ENCODE results near the gene ARL11.
"Not testable (repeated sequence)": the region's sequence is repeated elsewhere in the genome, so short reads cannot be mapped to it uniquely, and the experiment has no call there.

ARL11 gene

GRCh38 chr13:49627831-49628652 is at the start of gene ARL11:
TSS of gene ARL11 (plus strand) at chr13:49628507. CDS start at chr13:49630448, 1,941 bp downstream.
- no peak for DNase-seq

DNA sequence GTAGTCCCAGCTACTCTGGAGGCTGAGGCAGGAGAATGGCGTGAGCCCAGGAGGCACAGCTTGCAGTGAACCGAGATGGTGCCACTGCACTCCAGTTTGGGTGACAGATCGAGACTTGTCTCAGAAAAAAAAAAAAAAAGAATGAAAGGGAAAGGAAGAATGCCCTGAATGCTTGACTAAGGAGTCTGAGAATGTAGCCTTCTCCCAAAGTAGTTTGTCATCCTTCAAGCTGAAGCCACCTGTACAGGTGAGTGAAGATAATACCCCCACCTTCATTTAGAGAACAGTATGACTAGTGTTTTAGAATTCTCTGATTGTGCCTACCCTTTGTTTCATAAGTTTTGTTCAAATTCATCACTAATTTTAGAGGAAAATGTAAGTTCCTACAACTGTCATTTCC is 48.8 kb upstream of the ARL11 start:
- DNase-seq = no peak

- DNase-seq = peak; percentile 83
Observed at GRCh38 chr13:49580980-49581680, 47.2 kb upstream of the ARL11 start.

DNA sequence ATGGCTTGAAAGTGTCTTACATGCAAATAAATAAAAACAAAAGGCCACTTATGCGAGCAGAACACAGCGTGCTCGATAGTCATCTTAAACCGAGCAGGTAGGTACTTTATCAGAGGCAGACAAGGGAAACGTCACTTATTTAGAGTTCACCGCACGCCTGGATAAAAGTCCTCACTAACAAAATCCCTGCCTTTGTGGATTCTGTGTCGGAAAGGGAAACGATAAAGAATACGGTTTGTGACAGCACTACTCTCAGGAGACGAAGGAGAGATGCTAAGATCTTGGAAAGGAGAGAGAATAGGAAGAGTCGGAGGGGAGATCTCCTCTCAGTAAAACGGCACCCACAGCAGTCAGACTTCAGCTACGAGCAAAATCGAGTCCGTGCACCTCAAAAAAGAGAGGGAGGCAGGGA is 43.5 kb upstream of the ARL11 start:
- DNase-seq = peak; percentile 89

DNA sequence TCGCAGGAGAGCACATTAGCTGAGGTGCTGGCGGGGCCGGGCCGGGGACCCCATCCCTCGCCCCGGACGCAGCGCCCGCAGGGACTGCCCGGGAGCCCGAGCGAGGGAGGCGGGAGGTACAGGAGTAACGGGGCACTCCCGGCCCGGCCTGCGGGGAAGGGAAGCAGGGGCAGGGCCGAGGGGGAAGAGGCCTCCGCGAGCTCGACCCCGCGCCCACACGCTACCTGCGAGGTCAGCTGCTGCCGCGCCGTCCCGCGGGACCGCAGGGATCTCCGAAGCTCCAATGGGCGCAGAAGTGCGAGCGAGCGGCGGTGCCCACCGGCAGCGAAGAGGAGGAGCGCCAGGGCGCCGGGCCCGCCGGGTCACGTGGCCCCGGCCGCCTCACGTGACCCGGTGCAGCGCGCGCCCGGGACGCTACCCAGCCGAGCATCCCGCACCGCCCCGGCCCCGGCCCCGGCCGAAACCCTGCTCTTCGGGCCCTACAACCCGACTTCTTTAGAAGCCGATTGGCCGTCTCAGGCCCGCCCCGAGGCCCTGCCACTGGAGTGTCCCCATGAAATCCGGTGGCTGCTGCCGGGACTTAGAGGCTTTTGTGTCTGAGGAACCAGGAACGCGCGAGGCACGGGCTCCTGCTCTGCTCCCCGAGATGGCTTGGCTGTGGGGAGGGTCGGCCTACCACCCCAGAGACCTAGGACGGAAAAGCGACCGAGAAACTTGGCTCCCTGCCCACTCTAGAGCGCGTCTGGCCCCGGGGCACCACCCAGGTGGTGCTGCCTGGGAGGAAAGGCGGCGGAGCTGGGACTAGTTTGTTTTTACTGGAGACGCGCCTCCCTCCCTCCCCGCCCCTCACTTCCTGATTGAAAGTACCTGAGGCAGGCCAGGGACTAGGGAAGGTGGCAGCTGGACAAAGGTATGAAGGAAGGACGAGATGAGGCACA is 42.8 kb upstream of the ARL11 start, which contains the start of gene RCBTB1:
Gene RCBTB1, minus strand, starts transcription at position 339 of the 938 bp plus-strand sequence. CDS start 18,279 bp downstream, outside the sequence.
- DNase-seq = peak; percentile 83

DNA sequence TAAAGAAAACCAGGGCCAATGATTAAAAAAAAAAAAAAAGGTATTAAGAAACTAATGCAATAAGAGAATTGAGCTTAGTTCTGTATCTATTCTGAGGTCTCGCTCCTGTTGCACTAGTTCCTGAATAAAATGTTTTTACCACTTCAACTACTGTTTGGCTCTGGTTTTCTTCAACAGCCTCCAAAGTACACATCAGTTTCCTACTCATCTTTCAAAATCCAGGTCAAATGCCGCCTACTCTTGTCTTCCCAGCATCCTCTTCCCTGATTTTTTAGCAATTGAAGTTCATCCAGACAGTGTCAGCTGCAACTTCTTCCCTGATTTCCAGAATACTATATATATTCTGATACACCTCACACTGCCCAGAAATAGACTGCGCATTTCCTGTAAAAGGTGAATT is 41.6 kb upstream of the ARL11 start:
- no peak for DNase-seq

DNA sequence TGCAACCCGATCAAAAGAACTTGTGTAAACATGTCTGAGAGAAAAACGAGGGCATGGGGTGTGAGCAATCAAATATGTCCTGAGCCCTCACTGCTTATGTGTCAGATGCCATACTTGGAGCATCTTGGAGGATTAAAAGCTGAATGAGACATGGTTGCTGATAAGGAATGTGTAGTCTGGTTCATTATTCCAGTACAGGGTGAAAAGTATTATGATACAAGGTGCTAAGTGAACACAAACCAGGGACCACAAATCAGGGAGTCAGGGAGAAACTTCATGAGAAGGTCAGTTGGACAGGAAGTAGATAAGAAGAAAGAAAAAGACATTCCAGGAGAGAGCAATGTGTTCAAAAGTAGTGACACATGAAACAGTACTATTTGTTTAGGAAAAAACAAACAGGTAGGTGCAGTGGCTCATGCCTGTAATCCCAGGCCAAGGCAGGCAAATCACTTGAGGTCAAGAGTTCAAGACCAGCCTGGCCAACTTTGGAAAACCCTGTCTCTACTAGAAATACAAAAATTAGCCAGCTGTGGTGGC is 40.9 kb upstream of the ARL11 start:
- DNase-seq = no peak

GRCh38 chr13:49590714-49591113 is 37.6 kb upstream of the ARL11 start:
- DNase-seq = not testable (repeated sequence)

DNA sequence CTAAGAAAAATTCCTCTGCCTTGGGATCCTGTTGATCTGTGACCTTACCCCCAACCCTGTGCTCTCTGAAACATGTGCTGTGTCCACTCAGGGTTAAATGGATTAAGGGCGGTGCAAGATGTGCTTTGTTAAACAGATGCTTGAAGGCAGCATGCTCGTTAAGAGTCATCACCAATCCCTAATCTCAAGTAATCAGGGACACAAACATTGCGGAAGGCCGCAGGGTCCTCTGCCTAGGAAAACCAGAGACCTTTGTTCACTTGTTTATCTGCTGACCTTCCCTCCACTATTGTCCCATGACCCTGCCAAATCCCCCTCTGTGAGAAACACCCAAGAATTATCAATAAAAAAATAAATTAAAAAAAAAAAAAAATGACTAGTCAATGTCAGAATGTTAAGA is 34.4 kb upstream of the ARL11 start:
- DNase-seq = not testable (repeated sequence)

GRCh38 chr13:49594576-49594975 is 33.7 kb upstream of the ARL11 start:
- no peak for DNase-seq

GRCh38 chr13:49596221-49596620 is 32.1 kb upstream of the ARL11 start:
- DNase-seq = no peak

- DNase-seq = no peak
Observed at GRCh38 chr13:49597043-49597641, 31.2 kb upstream of the ARL11 start.

DNA sequence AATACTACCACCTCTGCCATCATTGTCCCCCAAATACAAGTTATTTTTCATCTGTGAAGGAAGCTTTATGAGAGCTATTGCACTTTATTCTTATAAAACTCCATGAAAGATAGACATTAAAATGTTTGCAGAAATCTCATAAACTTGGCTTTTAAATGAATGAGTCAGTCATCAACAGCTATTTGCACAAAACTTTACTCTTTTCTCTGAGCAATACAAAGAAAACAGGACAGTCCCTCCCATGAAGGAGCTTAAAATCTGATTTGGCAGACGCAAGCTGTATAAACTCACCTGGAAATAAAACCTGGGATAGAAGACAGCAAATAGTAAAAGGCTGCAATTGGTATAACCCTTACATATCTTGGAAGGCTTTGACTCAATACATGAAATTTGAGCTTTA is 26.3 kb upstream of the ARL11 start:
- DNase-seq = no peak

GRCh38 chr13:49602615-49603014 is 25.7 kb upstream of the ARL11 start:
- not testable (repeated sequence) for DNase-seq

DNA sequence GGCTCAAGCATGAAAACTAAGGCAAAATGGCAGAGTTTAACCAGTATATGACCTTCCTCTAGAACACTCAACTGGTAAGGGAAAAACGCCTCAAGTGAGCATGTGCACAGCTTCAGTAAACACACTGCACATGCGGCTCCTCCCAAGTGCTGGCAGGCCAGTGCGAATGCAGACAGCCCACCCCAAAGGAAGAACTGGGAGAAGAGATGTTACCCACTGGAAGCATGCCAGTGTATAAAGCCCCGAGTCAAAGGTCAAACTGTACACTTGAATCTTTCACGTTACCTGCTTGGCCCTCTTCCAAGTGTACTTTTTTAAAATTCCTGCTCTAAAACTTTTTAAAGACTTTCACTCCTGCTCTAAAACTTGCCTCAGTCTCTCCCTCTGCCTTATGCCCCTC is 23.7 kb upstream of the ARL11 start:
- DNase-seq = no peak

DNA sequence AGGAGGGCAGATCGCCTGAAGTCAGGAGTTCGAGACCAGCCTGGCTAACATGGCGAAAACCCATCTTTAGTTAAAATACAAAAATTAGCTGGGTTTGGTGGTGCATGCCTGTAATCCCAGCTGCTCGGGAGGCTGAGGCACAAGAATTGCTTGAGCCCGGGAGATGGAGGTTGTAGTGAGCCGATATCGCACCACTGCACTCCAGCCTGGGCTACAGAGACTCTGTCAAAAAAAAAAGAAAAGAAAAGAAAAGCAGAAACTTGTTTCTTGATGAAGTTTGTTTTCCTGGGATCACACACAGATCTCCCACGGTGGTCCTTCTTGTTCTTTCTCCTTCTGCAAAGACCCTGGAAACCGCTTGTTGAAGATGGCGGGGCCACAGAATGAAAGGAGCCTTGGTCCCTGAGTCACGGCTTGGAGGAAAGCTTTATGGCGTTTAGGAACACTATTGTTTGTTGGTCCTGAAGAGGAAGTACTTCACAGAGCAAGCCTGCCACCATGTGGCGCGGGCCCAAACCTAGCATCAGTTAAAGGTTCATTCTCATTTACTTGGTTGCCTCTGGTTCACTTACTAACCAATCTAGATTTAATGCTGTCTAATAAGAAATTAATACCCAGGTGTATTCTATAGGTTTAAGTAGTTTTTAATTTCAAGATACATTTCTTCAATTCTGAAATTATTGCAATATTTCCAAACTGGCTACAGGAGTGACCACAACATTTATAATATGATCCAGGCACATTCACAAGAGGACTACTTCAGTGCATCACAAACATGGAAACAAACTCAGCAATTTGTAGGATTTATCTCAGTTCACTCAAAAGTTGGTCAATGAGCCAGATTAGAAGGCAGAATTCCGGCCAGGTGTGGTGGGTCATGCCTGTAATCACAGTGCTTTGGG is 21.3 kb upstream of the ARL11 start:
- DNase-seq = peak; percentile 86

DNA sequence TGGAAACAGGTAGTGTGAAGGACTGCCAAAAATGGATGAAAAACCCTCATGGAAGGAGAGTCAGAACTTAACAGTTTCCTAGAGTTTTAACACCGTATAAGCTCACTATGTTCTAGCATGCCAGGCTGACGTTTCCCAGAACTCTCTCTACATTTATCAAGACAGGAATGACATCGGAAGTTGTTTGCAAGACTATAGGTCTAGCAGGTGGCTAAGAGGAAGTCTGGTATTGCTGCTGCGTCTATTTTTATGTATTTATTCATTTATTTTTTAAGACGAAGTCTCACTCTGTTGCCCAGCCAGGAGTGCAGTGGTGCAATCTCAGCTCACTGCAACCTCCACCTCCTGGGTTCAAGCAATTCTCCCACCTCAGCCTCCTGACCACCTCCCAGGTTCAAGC is 20.5 kb upstream of the ARL11 start:
- no peak for DNase-seq

GRCh38 chr13:49608651-49609331 is 19.5 kb upstream of the ARL11 start:
- DNase-seq = no peak

DNA sequence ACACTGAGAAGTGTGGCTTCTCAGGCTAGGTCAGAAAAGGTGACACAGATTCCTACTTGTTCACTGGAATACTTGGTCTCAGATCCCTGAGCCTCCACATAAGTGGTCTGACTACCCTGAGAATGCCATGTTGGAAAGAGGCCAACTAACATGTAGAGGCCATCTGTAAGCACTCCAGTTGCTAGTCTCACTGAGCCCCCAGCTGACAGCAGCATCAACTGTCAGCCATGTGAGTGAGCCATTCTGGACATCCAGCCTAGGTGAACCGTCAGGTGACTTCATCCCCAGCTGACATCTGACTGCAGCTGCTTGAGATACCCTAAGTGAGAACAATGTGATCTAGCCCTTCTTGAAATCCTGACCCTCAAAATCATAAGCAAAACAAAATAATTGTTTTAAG is 18.1 kb upstream of the ARL11 start:
- DNase-seq = no peak

GRCh38 chr13:49612042-49612441 is 16.3 kb upstream of the ARL11 start:
- DNase-seq = not testable (repeated sequence)
